ENCODE data around the gene ADGRE2. TPM values are rescaled to one million over a fixed set of nuclear protein-coding genes. Genes with fewer than 3 reads are reported as not detected.
"Not testable (repeated sequence)": the region's sequence is repeated elsewhere in the genome, so short reads cannot be mapped to it uniquely, and the experiment has no call there.

Gene ADGRE2
- total RNA-seq, 4 donors from 2014 or later: 0.65 to 6.0 (median 3.0) TPM

DNA sequence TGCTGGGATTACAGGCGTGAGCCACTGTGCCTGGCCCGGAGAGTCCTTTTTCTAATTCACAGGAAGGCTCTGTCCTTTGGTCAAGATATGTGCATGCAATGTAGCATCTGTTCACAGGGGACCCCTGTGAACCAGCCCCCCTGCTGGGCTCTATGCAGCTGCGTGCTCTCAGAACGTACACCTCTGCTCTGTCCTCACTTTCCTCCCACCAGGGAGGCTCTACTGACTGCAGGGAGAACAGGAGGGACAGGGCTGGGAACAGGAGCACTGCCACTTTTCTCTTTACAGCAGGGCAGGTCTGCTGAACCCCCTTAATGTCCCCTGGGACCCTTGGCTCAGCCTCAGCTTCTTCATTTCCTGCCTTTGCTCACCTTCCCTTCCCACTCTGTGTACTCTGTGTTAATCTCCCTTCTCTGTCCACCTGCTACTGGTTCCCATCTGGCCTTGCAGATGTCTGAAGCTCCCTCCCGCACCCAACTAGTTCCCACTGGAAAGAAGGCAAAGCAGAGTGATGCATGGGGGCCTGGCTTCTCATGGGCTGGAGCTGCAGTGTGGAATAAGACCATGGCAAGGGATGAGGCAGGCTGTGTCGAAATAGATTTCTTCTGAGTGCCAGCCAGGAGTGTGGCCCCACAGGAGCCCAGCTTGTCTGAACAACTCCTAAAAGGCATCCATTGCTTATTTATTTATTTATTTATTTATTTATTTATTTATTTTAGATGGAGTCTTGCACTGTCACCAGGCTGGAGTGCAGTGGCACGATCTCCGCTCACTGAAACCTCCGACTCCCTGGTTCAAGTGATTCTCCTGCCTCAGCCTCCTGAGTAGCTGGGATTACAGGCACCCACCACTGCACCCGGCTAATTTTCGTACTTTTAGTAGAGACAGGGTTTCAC is 7.2 kb downstream of the ADGRE2 start:
- H3K36me3 ChIP-seq: no peaks in the 10 kb centered on the region
- peaks cover 0 to 64% (median 0%) of the 10 kb centered on the region in 4 donors for H3K27me3 ChIP-seq
- 74% methylated on average over 11 of the region's 11 CpGs for WGBS
- no peak for TF ChIP-seq EP300 (IDR thresholded peaks at IDR 0.05)
- TF ChIP-seq CTCF (IDR thresholded peaks at IDR 0.05): no peak
- no peak for TF ChIP-seq POLR2AphosphoS5 (IDR thresholded peaks at IDR 0.05)
- TF ChIP-seq POLR2A (IDR thresholded peaks at IDR 0.05; ENCODE audit: low read depth): no peak
- H3K27ac ChIP-seq (replicated peaks in 1 of 4): no peak overlapping the region
- no peaks in the 10 kb centered on the region for H3K9me3 ChIP-seq
- H3K4me3 ChIP-seq: no peak overlapping the region
- DNase-seq (ENCODE audit: extremely low spot score): no peak
- intact Hi-C loops (cut with DNase I): no loop called here
- peaks cover 0 to under 1% (median 0%) of the 10 kb centered on the region in 4 donors for H3K4me1 ChIP-seq

DNA sequence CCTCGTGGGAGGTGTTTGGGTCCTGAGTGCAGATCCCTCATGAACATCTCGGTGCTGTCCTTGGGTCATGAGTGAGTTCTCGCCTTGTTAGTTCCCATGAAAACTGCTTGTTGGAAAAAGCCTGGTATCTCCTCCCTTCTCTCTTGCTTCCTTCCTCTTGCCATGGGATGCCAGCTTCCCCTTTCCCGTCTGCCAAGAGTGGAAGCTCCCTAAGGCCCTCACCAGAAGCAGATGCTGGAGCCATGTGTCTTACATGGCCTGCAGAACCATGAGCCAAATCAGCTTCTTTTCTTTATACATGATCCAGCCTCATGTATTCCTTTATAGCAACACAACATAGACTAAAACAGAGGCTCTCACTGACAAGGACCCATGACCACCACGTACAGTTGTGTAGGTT is 8.2 kb downstream of the ADGRE2 start:
- no peaks in the 10 kb centered on the region for H3K4me1 ChIP-seq
- TF ChIP-seq POLR2A (IDR thresholded peaks at IDR 0.05; ENCODE audit: low read depth) (no peak), CTCF (IDR thresholded peaks at IDR 0.05) (no peak), POLR2AphosphoS5 (IDR thresholded peaks at IDR 0.05) (no peak), EP300 (IDR thresholded peaks at IDR 0.05) (no peak)
- WGBS: 83% methylated on average over 3 of the region's 5 CpGs
- no peak for DNase-seq (ENCODE audit: extremely low spot score)
- peaks cover 0 to 54% (median 0%) of the 10 kb centered on the region in 4 donors for H3K27me3 ChIP-seq
- H3K27ac ChIP-seq (replicated peaks in 1 of 4): no peak overlapping the region
- no peaks in the 10 kb centered on the region for H3K9me3 ChIP-seq
- no peaks in the 10 kb centered on the region for H3K36me3 ChIP-seq
- H3K4me3 ChIP-seq: no peak overlapping the region
- intact Hi-C loops (cut with DNase I): no loop called here

GRCh38 chr19:14769201-14769600 is 9.2 kb downstream of the ADGRE2 start:
- 63% methylated on average over 5 of the region's 5 CpGs for WGBS
- peaks cover 0 to 54% (median 0%) of the 10 kb centered on the region in 4 donors for H3K27me3 ChIP-seq
- intact Hi-C loops (cut with DNase I): no loop called here

DNA sequence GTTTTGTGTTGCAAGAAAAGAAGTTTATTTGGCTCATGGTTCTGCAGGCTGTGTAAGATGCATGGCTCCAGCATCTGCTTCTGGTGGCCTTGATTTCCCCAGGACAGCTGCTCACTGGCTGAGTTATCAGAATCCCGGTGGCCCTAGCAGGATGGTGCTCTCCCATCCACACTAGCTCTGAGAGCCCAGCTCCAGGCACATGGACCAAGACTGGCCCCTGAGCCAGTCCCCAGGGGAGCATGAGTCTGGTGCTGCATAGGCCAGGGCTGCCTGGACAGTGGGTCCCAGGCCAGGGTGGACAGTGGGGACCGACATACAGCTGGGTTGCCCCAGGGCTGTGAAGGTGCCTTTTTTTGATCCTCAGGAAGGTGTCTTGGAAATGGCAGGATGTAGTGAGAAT is 10.4 kb downstream of the ADGRE2 start:
- Histone ChIP-seq H3K27me3 (peaks cover 0 to 47% (median 0%) of the 10 kb centered on the region in 4 donors), H3K27ac (replicated peaks in 1 of 4) (no peak overlapping the region), H3K4me3 (no peak overlapping the region), H3K9me3 (no peaks in the 10 kb centered on the region), H3K4me1 (no peaks in the 10 kb centered on the region), H3K36me3 (no peaks in the 10 kb centered on the region)
- TF ChIP-seq POLR2A (IDR thresholded peaks at IDR 0.05; ENCODE audit: low read depth) (no peak), POLR2AphosphoS5 (IDR thresholded peaks at IDR 0.05) (no peak), EP300 (IDR thresholded peaks at IDR 0.05) (no peak), CTCF (IDR thresholded peaks at IDR 0.05) (no peak)
- intact Hi-C loops (cut with DNase I): no loop called here
- WGBS: 71% methylated on average over 2 of the region's 2 CpGs
- DNase-seq (ENCODE audit: extremely low spot score): no peak

More at GRCh38 chr19:14769201-14769600, 9.2 kb downstream of the ADGRE2 start:
- no peaks in the 10 kb centered on the region for H3K9me3 ChIP-seq
- no peak overlapping the region for H3K27ac ChIP-seq (replicated peaks in 1 of 4)
- H3K4me1 ChIP-seq: no peaks in the 10 kb centered on the region
- DNase-seq (ENCODE audit: extremely low spot score): no peak
- no peak overlapping the region for H3K4me3 ChIP-seq
- TF ChIP-seq EP300 (IDR thresholded peaks at IDR 0.05) (no peak), POLR2AphosphoS5 (IDR thresholded peaks at IDR 0.05) (no peak)
- no peaks in the 10 kb centered on the region for H3K36me3 ChIP-seq

GRCh38 chr19:14767466-14767971 is 10.8 kb downstream of the ADGRE2 start:
- Histone ChIP-seq H3K4me3 (no peak overlapping the region), H3K4me1 (no peaks in the 10 kb centered on the region), H3K36me3 (no peaks in the 10 kb centered on the region), H3K27me3 (peaks cover 0 to 46% (median 0%) of the 10 kb centered on the region in 4 donors), H3K9me3 (no peaks in the 10 kb centered on the region), H3K27ac (replicated peaks in 1 of 4) (no peak overlapping the region)
- 100% methylated on average over 2 of the region's 2 CpGs for WGBS
- TF ChIP-seq POLR2A (IDR thresholded peaks at IDR 0.05; ENCODE audit: low read depth) (no peak), EP300 (IDR thresholded peaks at IDR 0.05) (no peak), POLR2AphosphoS5 (IDR thresholded peaks at IDR 0.05) (no peak), CTCF (IDR thresholded peaks at IDR 0.05) (no peak)
- intact Hi-C loops (cut with DNase I): no loop called here
- DNase-seq (ENCODE audit: extremely low spot score): no peak

DNA sequence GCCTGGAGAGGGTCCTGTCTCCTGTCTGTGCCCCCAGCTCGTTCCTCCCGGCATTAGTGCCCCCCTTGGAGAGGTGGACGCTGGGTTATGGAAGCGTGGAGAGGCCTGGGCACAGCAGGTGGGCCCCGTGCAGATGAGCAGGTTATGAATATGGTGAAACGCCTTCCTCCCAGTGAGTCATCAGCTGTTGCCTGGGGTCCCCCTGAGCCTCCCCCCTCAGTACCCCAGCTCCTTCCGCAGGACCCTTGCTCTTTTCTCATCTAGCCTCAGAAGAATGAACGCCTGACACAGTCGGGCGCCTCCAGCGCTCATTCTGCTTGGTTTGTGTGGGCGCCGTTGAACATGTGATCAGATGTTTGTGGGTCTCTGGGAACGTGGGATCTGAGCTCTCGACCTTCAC is 12.5 kb downstream of the ADGRE2 start:
- H3K4me3 ChIP-seq; intact Hi-C loops (cut with DNase I); H3K36me3 ChIP-seq; H3K27ac ChIP-seq (replicated peaks in 1 of 4); H3K4me1 ChIP-seq; H3K9me3 ChIP-seq; DNase-seq (ENCODE audit: extremely low spot score): not testable (repeated sequence)
- peaks cover 0 to 38% (median 0%) of the 10 kb centered on the region in 4 donors for H3K27me3 ChIP-seq
- WGBS: 87% methylated on average over 7 of the region's 15 CpGs

GRCh38 chr19:14765403-14765802 is 13.0 kb downstream of the ADGRE2 start:
- H3K4me1 ChIP-seq; H3K36me3 ChIP-seq; intact Hi-C loops (cut with DNase I); H3K27ac ChIP-seq (replicated peaks in 1 of 4); H3K4me3 ChIP-seq; DNase-seq (ENCODE audit: extremely low spot score); H3K9me3 ChIP-seq: not testable (repeated sequence)
- 95% methylated on average over 13 of the region's 18 CpGs for WGBS
- peaks cover 0 to 40% (median 0%) of the 10 kb centered on the region in 4 donors for H3K27me3 ChIP-seq
